ENCODE measurements around the gene MSLN. TPM values are rescaled to one million over a fixed set of nuclear protein-coding genes. Genes with fewer than 3 reads are reported as not detected.
"Not testable (repeated sequence)": the region's sequence is repeated elsewhere in the genome, so short reads cannot be mapped to it uniquely, and the experiment has no call there.

MSLN gene
- total and polyA plus RNA-seq, 2 of the 13 experiments (the other 11 are each of a cell fraction or from before 2014, with no cell fraction given) = 2.0 to 2.3 TPM

GRCh38 chr16:712740-713250 lies 47.7 kb upstream of the MSLN start:
- H3K36me3 ChIP-seq (replicated peaks in 1 of 2; ENCODE audit: control insufficient read depth in 1 of 2, insufficient read depth in 2 of 2, low read length in 2 of 2); H3K9ac ChIP-seq (ENCODE audit: insufficient read depth, low read depth, low read length); H3K4me3 ChIP-seq (replicated peaks in 1 of 3; ENCODE audit: insufficient read depth in 1 of 3, low read depth in 2 of 3, low read length in 3 of 3); H3K27ac ChIP-seq (ENCODE audit: extremely low read length, insufficient read depth, low read length); intact Hi-C loops (cut with micrococcal nuclease; ENCODE audit: unreplicated experiment); H4K20me1 ChIP-seq (ENCODE audit: insufficient read depth, low read length); H2AFZ ChIP-seq (ENCODE audit: low read length); H3K9me3 ChIP-seq (ENCODE audit: low read length); H3K4me2 ChIP-seq (ENCODE audit: low read depth, low read length); H3K79me2 ChIP-seq (ENCODE audit: insufficient read depth, low read length); BruUV-seq (replicated peaks); TF ChIP-seq CREB1 (CRISPR knock-in tag; IDR thresholded peaks at IDR 0.05); SOX13 (IDR thresholded peaks at IDR 0.05): not testable (repeated sequence)
- CTCF ChIA-PET (ENCODE audit: low intra/inter-chr PET ratio, low total read pairs) = interaction anchor here (1.1 to 2.3 kb wide), 3 partner anchors 21 to 73 kb away, joined by 3 to 19 read pairs (median 13); partner anchors contain the start of gene CIAO3
- in situ Hi-C loops (cut with HindIII; ENCODE audit: extremely low pct_ligation_motif_present, low pct_unique_long_range_greater_than_20kb) = loop anchor here (5.0 kb wide), 1 partner anchor 75 kb away; the partner anchor contains the start of genes CHTF18 and RPUSD1
- Histone ChIP-seq H3K4me1 (ENCODE audit: insufficient read depth, low read length) (peaks cover 35% of the 10 kb centered on the region), H3K27me3 (ENCODE audit: control insufficient read depth in 1 of 2, insufficient read depth in 2 of 2, low read length in 2 of 2) (peaks cover 3 to 36% of the 10 kb centered on the region in 2 experiments; a peak in 4 of 5 replicates)
- WGBS (ENCODE audit: low lambda C conversion rate) = 22% methylated on average over 13 of the region's 13 CpGs
- FAIRE-seq = peak; percentile 83
- POLR2A ChIA-PET = interaction anchor here (0.6 to 1.4 kb wide), 8 partner anchors 8 to 75 kb away, joined by 3 to 9 read pairs (median 4); partner anchors contain the start of genes ANTKMT, CHTF18, CIAO3 and HAGHL
- ATAC-seq = peak; percentile 14
- DNase-seq (ENCODE audit: low spot score) = peak; percentile 93
- TF ChIP-seq TBX3 (IDR thresholded peaks at IDR 0.05; ENCODE audit: borderline replicate concordance) (peak; percentile 58; the same call in 1 of the 2 replicates), RCOR2 (CRISPR knock-in tag; IDR thresholded peaks at IDR 0.05) (peak; percentile 64; the same call in 1 of the 2 replicates), HDAC1 (CRISPR knock-in tag; IDR thresholded peaks at IDR 0.05) (peak; percentile 45; the same call in 1 of the 2 replicates), JUN (CRISPR knock-in tag; IDR thresholded peaks at IDR 0.05) (peak; percentile 25; the same call in 1 of the 2 replicates), CREB1 (IDR thresholded peaks at IDR 0.05) (0 out of 2 replicates have a peak, but pooled peaks have one; percentile 10), KDM2A (CRISPR knock-in tag; IDR thresholded peaks at IDR 0.05; ENCODE audit: borderline replicate concordance, low read depth) (peak; percentile 67; the same call in 1 of the 2 replicates), ELF1 (CRISPR knock-in tag; IDR thresholded peaks at IDR 0.05) (0 out of 2 replicates have a peak, but pooled peaks have one; percentile 12), PITX1 (CRISPR knock-in tag; IDR thresholded peaks at IDR 0.05) (peak; percentile 46; the same call in 1 of the 2 replicates), ZFX (CRISPR knock-in tag; IDR thresholded peaks at IDR 0.05; ENCODE audit: low read depth) (peak; percentile 32; the same call in 1 of the 2 replicates), SOX13 (CRISPR knock-in tag; conservative IDR thresholded peaks at IDR 0.05 in 1 of 2, IDR thresholded peaks at IDR 0.05 in 1 of 2) (peak in 1 of 2 experiments; percentile 26; a peak in 1 of 4 replicates), FOSL2 (CRISPR knock-in tag; IDR thresholded peaks at IDR 0.05) (peak; percentile 97)
- TF ChIP-seq, protein P1, sequence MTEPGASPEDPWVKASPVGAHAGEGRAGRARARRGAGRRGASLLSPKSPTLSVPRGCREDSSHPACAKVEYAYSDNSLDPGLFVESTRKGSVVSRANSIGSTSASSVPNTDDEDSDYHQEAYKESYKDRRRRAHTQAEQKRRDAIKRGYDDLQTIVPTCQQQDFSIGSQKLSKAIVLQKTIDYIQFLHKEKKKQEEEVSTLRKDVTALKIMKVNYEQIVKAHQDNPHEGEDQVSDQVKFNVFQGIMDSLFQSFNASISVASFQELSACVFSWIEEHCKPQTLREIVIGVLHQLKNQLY (CRISPR knock-in tag; IDR thresholded peaks at IDR 0.05) = 0 out of 2 replicates have a peak, but pooled peaks have one; percentile 24
- TF ChIP-seq, protein P2, sequence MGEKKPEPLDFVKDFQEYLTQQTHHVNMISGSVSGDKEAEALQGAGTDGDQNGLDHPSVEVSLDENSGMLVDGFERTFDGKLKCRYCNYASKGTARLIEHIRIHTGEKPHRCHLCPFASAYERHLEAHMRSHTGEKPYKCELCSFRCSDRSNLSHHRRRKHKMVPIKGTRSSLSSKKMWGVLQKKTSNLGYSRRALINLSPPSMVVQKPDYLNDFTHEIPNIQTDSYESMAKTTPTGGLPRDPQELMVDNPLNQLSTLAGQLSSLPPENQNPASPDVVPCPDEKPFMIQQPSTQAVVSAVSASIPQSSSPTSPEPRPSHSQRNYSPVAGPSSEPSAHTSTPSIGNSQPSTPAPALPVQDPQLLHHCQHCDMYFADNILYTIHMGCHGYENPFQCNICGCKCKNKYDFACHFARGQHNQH (CRISPR knock-in tag; IDR thresholded peaks at IDR 0.05) = peak; percentile 48; the same call in 1 of the 2 replicates
- TF ChIP-seq, protein P3, sequence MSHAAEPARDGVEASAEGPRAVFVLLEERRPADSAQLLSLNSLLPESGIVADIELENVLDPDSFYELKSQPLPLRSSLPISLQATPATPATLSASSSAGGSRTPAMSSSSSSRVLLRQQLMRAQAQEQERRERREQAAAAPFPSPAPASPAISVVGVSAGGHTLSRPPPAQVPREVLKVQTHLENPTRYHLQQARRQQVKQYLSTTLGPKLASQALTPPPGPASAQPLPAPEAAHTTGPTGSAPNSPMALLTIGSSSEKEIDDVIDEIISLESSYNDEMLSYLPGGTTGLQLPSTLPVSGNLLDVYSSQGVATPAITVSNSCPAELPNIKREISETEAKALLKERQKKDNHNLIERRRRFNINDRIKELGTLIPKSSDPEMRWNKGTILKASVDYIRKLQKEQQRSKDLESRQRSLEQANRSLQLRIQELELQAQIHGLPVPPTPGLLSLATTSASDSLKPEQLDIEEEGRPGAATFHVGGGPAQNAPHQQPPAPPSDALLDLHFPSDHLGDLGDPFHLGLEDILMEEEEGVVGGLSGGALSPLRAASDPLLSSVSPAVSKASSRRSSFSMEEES (CRISPR knock-in tag; IDR thresholded peaks at IDR 0.05) = peak; percentile 83; the same call in 1 of the 2 replicates
- TF ChIP-seq, protein P4, sequence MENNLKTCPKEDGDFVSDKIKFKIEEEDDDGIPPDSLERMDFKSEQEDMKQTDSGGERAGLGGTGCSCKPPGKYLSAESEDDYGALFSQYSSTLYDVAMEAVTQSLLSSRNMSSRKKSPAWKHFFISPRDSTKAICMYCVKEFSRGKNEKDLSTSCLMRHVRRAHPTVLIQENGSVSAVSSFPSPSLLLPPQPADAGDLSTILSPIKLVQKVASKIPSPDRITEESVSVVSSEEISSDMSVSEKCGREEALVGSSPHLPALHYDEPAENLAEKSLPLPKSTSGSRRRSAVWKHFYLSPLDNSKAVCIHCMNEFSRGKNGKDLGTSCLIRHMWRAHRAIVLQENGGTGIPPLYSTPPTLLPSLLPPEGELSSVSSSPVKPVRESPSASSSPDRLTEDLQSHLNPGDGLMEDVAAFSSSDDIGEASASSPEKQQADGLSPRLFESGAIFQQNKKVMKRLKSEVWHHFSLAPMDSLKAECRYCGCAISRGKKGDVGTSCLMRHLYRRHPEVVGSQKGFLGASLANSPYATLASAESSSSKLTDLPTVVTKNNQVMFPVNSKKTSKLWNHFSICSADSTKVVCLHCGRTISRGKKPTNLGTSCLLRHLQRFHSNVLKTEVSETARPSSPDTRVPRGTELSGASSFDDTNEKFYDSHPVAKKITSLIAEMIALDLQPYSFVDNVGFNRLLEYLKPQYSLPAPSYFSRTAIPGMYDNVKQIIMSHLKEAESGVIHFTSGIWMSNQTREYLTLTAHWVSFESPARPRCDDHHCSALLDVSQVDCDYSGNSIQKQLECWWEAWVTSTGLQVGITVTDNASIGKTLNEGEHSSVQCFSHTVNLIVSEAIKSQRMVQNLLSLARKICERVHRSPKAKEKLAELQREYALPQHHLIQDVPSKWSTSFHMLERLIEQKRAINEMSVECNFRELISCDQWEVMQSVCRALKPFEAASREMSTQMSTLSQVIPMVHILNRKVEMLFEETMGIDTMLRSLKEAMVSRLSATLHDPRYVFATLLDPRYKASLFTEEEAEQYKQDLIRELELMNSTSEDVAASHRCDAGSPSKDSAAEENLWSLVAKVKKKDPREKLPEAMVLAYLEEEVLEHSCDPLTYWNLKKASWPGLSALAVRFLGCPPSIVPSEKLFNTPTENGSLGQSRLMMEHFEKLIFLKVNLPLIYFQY (CRISPR knock-in tag; IDR thresholded peaks at IDR 0.05; ENCODE audit: borderline replicate concordance) = 0 out of 2 replicates have a peak, but pooled peaks have one; percentile 30

All from HepG2 (cell line).